Measurements from ENCODE around the gene SULF2.
"Not testable (repeated sequence)": the region's sequence is repeated elsewhere in the genome, so short reads cannot be mapped to it uniquely, and the experiment has no call there.

SULF2 gene

DNA sequence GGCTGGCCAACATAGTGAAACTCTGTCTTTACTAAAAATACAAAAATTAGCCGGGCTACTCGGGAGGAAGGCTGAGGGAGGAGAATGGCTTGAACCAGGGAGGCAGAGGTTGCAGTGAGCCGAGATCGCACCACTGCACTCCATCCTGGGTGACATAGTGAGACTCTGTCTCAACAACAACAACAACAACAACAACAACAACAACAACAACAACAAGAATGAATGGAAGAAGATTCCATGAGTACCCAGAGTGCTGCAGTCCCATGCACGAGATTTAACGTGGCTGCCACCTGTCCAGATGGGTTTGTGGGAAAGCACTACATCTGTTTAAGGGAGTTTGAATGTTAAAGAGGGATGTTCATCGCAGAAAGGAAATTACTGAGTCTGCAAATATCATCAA is 19.7 kb upstream of the SULF2 start:
- DNase-seq (ENCODE audit: low read depth), result not testable (repeated sequence)

DNA sequence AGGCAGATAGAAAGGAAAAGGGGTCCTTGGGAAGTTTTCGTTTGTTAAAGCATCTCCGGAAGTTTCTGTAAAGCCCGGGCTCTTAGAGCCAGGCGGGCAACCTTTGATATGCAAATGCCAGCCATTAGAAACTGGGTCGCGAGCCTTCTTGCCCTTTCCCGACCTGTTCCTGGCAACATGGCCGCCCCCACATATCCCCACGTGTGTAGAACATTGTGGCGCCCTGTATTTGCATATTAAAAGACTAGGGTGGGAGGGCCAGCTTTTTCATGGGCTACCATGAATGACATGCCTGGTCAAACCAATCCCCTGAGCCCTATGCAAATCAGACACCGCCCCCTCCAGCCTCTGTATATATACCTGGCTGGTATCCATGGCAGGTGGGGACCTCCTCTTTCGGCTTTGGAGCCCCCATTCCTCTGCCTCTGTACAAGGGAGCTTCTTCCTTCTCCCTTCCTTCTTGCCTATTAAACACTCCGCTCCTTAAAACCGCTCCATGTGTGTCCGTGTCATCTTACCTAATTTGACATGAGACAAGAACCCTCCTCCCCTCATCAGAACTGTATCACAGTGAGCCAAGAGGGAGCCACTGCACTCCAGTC is 19.0 kb upstream of the SULF2 start:
- not testable (repeated sequence) for DNase-seq (ENCODE audit: low read depth)

DNA sequence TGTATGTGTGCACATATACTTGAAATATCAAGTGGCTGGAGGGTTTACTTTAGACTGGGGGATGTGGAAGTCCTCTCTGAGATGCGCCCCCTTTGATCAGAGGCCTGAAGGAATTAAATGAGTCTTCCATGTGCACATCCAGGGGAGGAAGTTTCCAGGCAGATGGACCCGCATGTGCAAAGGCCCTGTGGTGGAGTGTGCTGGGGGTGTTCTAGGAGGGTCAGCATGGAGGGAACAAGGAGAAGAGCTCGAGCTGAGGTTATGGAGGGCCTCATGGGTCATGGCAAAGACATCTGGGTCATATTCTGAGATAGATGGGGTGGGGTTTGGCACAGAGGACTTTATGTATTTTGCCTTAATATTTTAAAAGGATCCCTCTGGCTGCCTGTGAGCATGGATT is 17.7 kb upstream of the SULF2 start:
- no peak for DNase-seq (ENCODE audit: low read depth)

DNA sequence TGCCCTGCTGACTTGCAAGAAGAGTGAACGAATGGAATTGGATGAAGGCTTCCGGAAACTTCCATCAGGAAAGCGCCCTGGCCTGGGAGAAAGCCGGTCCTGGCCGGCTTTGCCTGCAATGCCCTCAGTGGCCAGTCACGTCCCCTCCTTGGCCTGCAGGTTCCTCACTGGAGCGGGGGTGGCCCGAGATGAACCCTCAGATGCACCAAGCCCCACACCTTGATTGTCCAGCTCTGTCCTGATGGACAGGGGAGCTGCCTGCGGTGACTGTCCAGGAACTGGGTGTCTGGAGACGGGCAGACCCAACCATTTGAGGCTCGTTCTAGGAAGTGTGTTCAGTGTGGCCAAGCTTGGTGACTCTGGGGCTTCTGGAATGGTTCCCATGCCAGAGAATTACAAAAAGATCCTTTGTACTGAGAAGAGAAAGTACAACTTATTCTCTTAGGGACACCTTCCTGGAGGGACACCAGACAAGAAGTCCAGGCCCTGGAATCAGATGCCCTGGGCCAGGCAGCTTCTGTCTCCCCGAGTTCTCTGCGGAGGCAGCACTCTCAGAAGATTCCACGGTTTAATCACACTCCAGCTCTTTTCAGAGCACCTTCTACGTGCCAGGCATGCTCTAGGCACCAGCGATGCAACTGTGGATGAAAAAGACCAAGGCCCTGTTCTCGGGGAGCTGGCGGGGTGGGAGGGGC is 17.1 kb upstream of the SULF2 start:
- no peak for DNase-seq (ENCODE audit: low read depth)

DNA sequence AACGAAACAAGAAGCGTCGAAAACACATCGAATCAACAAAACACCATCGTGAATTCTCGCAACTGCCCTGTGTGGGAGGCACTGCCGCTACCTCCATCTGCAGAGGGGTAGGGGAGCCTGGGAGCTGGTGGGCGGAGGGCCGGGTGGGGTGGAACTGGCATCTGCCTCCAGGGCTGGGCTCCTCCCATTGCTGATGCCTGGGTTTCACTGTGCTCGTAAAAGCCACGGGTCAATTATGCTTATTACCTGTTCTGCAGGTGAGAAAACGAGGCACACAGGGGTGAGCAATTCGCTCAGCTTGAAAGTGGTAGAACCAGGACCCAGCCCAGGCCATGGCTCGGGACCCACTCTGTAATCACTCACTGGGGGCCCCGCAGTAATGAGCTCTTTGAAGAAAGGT is 16.5 kb upstream of the SULF2 start:
- DNase-seq (ENCODE audit: low read depth), result no peak

DNA sequence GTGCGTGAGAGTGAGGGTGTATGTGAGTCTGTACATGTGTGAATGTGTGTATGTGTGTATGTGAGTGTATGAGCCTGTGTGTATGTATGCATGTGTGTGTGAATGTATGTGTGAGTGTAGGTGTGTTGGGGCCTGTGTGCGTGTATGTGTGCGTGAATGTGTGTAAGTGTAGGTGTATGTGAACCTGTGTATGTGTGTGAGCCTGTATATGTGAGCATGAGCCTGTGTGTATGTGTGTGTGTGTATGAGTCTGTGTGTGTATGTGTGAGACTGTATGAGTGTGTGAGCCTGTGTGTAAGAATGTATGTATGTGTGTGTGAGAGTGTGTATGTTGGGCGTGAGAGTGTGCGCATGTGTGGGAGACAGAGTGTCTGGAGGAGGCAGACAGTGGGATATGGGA is 15.8 kb upstream of the SULF2 start:
- no peak for DNase-seq (ENCODE audit: low read depth)

DNA sequence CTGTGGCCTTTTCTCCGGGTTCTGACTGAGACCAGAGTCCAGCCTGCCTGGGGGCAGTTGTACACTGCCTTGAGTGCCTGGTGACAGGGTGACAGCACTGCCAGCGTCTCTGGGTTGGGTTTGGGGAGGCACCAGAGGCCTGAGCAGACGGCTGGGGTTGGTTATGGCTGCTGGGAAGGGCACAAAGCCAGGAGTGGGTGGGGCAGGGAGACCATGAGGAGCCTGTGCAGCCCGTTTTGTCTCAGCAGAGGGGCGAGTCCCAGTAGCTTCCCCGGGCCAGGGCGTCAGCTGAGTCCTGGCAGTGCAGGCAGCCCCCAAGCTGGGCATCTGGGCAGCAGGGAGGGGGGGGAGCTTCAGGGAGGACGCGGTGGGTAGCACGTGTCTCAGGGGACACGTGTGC is 15.3 kb upstream of the SULF2 start:
- no peak for DNase-seq (ENCODE audit: low read depth)

DNA sequence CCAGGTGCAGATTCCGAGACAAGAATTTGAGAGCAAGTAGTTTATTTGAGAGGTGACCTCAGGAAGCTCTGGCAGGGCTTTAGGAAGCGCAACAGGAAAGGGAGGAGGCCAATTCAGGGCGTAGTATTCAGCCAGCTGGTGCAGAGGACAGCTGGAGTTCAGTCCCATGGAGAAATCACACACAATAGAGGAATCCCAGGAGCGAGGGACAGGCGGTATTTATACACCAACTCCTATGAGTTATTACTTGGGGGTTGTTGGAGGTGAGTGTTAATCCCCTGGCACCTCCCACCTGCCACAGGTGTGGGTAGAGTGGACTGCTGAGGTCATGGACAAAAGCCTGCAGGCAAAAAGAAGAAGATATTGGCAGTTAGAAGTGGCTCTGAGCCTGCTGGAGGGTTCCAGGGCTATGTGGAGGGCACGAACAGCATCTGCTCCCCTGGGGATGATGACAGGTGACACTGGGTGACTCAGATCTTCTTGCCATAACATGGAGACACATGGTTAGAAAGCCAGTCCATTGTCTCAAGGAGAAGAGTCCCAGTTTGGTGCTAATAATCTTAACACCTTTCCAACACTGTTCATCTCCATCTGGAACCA is 13.9 kb upstream of the SULF2 start:
- no peak for DNase-seq (ENCODE audit: low read depth)

DNA sequence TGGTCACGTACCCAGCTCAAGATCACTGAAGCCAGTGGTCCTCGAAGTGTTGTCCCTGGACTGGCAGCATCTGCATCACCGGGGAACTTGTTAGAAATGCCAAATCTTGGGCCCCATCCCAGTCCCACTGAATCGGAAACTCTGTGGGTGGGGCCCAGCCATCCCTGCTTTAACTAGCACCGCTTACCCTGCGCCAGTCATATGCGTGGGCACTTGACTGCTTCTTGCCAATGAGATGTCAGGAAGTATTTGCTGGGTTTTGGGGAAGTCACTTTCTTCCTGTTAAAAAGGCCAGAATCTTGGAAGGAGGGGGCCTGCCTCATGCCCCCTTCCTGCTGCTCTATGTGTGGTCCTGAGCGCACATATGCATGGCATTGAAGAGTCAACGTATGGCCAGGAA is 11.7 kb upstream of the SULF2 start:
- no peak for DNase-seq (ENCODE audit: low read depth)

DNA sequence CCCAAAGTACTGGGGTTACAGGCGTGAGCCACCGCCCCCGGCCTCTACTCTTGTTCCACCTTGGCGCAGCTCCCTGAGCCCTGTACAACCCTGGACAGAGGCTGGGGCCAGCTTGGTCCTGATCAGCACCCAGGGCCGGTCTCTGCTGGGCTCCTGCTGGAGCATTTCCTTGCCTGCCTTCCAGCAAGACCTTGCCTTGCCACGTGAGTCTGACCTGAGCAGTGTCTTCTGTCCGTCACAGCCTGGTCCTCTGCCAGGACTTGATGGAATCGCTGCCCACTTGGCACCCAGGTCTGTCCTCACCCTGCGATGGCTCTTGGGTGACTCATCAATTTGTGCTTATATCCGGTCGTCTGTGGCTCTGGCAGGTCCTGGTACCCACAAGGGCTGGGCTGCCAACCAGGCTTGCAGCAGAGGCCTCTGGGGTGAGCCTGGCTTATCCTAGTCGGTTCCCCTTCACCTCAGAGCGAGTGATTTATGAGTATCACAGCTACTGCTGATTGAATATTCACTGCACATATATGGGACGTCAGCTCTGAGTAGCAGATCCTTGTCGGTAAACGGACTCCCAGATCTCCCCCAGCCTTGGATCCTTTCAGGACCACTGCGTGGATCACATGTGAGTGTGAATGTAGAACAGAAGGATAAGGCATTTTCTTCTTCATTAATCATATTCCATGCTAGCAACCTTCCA is 10.1 kb upstream of the SULF2 start:
- no peak for DNase-seq (ENCODE audit: low read depth)

DNA sequence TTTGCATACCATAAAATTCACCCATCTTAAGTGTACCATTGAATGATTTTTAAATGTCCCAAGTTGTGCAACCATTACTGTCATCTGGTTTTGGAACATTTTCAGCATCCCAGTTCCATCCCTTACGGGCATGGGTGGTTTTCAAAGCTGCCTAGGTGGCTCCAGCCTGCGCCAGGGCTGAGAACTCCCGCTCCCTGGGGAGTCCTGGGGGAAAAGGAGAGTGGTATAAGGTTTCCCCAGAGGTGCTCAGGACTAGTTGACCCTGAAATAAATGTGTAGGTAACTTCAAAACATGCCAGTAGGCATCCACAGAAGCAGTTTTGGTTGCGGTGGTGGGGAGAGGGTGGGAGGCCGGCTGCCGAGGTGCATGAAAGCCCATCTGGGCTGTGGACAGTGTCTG is 9.0 kb upstream of the SULF2 start:
- DNase-seq (ENCODE audit: low read depth), result not testable (repeated sequence)

DNA sequence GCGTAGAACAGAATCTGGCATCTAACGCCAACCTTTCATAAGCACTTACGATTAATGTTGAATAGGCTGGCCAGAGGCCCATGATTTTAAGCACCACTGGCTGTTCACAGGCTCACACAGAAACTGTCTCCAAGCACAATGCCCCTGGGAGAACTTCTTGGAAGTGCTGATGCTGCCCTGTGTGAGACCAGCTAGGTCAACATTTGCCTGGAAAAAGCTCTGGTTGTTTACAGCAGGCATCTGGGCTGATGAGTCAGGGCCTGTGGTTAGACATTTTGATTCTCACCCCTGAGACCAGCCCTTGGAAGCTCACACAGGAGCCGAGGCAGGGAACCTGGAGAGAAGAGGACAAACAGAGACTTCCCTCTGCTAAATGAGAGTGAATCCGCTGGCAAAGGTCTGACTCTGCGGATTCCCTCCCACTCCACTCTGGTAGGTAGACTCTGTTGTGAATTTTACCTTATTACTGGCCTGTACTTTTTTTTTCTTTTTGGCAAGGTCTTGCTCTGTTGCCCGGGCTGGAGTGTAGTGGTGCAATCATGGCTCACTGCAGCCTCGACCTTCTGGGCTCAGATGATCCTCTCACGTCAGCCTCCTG is 6.8 kb upstream of the SULF2 start:
- DNase-seq (ENCODE audit: low read depth), result no peak

DNA sequence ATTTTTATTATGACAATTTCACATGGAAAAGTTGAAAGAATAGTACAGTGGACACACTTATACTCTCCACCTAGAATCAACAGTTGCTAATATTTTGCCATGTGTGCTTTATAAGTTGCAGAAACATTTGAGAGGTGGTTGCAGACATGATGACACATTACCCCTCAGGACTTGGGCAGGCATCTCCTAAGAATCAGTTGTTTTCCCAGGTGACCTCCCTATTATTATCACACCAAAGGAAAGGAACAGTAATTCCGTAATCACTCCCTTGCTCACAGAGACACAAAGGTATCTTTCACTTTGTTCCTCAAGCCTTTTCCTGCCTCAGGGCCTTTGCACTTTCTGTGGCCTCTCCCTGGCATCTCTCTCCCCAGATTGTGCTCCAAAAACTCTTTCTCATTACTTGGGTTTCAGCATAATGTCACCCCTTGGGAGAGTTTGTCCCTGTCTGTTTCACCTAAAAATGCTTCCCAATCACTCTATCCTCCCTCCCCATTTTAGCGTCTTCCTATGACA is 5.9 kb upstream of the SULF2 start:
- no peak for DNase-seq (ENCODE audit: low read depth)

DNA sequence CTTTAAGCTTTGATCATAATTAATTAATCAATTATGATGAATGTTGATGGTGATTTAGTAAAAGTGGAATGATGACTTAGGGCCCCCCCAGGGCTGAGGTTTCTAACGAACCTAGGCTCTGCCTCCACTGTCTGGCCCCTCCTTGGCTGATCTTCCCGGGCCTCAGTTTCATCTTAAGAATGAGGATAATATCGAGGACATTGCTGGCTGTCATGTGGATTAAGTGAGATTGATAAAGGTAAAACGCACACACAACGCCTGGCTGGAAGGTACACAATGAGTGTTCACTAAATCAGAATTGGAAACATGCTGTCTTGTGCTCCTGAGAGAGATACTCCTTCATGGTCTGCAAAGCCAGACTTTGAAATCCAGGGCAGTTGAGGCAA is 5.3 kb upstream of the SULF2 start:
- no peak for DNase-seq (ENCODE audit: low read depth)

DNA sequence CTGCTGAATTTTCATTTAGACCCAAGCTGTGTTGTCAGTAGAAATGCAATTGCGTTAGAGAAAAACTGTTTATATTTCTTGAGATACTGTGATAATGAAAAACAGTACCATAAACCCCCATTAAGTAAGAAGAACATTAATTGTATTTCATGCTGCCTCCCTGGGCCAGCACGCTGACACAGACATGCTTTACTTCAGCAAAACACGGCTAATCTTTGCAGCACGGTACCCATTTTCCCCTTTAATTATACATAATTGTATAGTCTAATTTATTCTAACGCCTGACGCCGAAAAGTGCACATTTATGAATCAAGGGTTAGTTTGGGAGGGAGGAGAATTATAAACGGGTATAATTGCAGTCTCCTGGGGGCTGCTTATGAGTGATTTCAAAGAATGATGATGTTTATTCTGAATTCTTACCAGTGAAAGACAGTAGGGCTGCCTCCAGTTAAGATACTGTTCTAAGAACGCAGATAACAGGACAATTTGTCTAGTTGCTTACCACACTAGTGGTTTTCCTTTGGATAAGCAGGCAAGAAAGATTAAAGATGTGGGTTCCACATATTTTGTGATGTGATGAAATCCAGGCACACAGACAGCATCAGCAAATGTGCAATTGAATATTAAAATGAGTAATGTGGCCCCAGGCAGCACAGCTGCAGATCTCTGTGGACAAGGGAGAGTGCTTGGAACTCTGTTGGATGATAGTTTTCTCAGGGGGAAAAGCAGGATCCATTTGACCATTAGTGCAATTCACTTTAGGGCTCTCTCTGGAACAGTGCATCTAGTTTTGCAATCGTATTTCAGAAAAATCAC is 4.7 kb upstream of the SULF2 start:
- DNase-seq (ENCODE audit: low read depth), result no peak

DNA sequence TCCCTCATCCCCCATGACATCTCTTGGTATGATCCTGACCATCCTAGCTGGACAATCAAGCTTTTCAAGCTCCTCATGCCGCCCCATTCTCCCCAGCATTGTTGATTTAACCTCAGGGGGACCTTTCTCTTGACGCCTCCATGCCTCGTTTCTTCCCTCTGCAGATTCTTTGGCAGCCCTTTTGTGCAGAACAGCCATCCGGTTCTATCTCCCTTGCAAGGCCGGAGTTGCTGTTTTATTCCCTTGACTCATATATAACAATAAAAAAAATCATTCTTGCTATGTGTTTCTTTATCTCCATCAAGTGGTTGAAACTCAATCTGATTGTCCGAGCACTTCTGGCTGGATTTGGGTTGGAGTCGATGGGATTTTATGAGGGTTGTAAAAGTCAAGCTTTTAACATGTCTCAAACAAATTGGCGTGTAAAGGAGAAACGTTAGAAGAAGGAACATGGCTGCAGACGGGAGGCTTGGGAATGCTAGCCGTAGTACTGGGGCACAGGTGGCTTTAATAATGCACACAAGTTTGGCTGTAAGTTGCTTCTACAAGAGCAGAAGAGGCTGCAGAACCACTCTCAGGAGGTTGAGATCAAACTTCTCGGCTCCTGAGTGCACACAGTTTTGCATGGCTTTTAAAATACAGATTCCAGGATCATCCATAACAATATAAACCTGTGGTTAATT is 3.9 kb upstream of the SULF2 start:
- no peak for DNase-seq (ENCODE audit: low read depth)

DNA sequence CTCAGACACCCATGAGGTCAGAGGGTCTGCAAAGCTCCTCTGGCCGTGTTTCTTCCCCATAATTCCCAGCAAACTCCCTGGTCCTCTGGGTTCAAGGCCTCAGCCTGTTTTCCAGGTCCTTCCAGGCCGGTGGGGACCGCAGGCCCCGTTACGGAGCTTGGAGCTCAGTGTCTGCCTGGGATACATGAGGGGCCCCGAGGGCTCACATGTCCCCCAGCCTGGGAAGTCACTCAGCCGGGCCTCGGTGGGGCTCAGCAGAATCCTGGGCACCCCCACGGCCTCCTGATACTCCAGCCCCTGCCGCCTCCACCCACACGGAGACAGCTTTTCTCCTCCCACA is 3.4 kb upstream of the SULF2 start:
- DNase-seq (ENCODE audit: low read depth), result no peak

DNA sequence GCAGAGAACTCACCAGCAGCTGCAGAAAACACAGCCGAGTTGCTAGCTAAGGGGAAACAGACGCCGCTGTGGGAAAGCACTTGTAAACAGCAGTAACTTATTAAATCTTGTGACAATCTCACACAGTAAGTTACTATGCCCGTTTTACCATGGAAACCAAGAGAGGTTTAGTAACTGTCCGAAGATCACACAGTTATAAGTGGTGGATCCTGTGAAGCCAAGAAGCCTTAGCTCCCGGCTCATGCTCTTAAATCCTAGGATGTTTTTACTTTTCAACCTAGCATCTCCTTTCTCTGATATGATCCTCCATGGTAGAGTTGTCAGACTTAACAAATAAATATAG is 1.5 kb upstream of the SULF2 start:
- DNase-seq (ENCODE audit: low read depth), result no peak

DNA sequence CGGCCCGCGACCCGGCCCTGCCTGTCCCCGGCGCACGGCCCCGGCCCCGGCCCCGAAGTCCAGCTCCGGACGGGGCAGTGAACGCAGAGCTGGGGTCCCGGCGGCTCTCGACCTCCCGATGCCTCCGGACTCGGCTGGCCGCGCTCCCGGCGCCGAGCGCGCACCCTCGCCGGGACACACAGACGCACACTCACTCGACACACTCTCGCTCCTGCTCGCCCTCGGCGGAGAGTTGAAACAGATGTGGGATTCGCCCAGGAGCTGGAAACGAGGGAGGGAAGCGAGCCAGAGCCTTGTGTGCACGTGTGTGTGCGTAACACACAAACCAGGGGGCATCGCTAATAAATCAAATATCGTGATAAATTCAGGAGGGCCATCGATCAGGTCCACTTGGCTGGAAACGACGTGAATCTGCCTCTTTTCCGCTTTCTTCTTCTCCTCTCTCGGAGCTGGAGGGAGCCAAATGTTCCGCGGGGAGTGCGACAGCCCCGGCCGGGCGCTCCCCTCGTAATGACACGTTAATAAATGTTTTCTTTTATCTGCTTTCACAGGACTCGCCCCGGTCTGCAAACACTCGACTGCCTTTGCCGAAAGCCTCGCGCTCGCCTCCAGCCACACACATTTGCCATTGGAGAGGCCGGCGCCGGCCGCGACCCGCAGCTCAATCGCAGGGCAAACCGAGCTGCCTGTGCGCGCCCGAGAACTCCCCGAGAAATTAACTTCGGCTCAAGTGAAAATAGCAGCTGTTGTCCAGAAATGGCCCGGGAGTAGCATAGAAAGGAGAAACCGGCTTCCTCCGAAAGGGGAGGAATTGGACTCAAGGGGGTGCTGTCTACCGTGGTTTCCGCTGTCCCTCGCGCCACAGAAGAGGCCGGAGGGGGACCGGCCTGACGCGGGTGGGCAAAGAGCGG is 828 bp upstream of the SULF2 start:
- no peak for DNase-seq (ENCODE audit: low read depth)

DNA sequence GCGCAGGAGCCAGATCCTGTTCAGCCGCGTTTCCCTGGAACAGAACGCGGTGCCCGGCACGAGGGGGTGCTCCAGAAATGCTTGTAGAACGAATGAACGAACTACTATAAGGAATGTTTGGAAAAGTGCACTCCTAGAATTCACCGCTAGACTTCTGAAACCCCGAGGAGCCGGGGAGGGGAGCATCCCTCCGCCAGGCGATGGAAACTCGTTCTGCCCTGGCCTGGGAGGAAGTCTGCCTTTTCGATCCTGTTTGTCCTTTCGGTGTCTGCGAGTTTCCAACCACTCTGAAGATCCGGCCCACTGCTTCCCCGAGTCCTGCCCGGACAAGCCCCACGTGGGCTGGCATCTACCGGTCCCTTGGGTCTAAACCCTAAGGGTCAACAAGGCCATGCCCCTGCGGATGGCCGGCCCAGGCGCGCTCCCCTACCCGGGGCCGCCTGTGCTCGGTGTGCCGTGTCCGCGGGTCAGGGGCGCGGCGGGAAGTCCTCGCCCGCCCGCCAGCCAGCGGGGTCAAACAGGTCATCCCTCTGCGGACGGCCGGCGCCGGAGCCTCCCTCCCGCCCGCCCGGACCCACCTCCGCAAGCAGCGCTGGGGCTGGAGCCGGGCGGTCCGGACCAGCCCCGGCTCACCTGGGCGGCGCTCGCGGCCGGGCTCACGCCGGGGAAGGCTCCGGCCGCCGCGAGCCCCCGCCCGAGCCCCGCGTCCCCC is 526 bp downstream of the SULF2 start:
- DNase-seq (ENCODE audit: low read depth), result no peak

Measured in stimulated activated CD8-positive, alpha-beta memory T cell treated with anti-CD3 and anti-CD28 coated beads, Interleukin-4, amount 100 ng/mL, for 24 hours (primary cell).